ENCODE data around the gene YBEY. TPM values are rescaled to one million over a fixed set of nuclear protein-coding genes. Genes with fewer than 3 reads are reported as not detected.
A peak's percentile ranks its signal among the peaks of the same experiment; 100 is the strongest.

The YBEY gene
- total RNA-seq, 1 donor from 2014 or later = 18.3 TPM

DNA sequence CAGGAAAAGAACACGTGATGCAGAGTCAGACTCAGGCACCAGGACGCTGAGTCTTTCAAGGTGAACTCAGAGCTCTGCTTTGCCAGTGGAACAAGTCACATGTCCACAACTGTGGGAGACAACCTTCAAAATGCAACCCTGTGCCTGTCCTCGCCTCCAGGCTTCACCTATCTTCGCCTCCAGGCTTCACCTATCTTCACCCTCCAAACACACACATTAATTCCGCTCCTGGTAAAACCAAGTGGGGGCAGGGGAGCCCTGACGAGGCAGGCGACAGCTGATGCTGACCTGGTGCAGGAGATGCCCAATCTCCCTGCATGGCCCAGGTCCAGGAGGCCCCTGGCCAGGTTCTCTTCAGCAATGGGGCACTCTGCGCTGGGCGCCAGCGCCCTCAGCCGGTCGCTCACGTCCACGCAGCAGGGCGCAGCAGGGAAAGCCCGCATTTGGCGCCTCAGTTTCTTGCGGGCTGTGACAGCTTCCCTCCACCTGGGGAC, 29.6 kb upstream of the YBEY start:
- ATAC-seq (peak; percentile 89), DNase-seq (peak; percentile 85)
- intact Hi-C loops (cut with micrococcal nuclease) = no loop called here

DNA sequence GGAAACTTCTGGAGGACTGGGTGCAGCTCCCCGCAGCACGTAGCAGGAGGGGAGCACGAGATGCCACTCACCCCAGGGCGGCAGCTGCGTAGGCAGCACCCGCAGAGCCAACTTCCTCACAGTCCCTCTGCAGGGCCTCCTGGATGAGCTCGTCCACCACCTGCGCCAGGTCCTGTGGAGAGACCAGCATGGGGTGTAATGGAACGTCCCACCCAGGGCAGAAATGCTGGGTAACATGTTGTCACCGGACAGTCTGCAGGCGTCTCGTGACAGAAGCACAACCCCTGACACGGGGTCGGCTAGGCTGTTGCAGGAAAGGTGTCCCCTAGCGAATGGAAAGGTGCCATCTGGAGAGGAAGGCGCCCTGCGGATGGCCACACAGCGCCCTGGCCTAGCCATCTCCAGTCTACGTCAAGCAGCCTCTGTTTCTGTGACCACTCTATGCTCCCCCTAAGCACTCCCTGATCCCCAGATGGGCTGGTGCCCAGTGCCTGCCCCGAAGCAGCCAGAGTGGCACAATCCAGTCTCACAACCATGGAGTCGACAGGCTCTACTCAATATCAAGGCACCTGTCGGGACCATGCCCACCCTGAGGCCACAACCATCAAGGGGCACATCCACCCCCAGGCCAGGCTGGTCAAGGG, 22.0 kb upstream of the YBEY start:
- no peak for DNase-seq
- intact Hi-C loops (cut with micrococcal nuclease) = no loop called here
- ATAC-seq = peak; percentile 8

DNA sequence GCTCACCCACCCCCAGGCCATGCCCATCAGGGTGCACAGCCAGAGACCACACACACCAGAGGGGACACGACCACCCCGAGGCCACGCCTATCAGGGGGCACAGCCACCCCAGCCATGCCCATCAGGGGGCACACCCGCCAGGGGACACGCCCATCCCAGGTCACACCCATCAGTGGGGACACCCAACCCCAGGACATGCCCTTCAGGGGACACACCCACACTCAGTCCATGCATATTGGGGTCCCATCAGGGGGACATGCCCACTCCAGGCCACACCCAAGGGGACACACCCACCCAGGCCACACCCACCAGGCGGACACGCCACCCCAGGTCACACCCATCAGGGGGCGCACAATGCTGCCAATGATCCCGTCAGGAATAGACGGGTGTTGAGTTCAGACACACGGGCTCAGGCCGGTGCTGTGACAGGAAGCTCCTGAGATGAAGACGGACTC, 21.4 kb upstream of the YBEY start:
- ATAC-seq (peak; percentile 12), DNase-seq (no peak)
- intact Hi-C loops (cut with micrococcal nuclease) = no loop called here

DNA sequence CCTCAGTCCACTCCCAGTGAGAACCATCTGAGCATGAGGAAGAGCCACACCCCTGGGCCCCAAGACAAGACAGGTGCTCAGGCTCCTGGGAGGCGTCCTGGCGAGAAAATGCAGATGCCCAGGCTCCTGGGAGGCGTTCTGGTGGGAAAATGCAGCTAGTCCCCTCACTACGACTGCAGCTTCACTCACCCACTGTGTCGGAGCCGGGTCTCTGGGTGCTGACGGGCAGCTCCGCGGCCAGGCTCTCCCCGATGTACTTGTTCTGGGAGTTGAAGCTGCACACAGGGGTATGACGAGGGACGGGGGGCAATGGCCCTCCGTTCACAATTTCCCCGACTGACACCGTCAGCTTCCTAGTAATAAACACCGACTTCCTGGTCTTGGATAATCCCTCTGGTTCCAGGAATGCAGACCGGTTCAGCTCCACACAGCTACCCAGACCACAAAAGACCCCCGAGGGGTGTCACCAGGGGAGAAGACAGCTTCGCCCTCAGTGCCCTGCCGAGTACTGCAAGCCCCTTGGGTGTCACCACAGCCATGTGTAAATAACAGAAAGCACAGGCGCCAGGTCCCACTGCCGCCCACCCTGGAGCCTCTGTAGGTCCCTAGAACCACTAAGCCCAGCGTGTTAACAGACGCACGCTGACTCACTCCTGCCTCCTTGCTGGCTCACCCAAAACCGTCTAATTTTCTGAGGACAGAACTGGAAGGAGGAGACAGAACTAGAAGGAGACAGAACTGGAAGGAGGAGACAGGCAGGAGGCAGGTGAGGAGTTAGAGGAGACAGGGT, 20.2 kb upstream of the YBEY start:
- no peak for ATAC-seq
- no peak for DNase-seq
- intact Hi-C loops (cut with micrococcal nuclease) = no loop called here

DNA sequence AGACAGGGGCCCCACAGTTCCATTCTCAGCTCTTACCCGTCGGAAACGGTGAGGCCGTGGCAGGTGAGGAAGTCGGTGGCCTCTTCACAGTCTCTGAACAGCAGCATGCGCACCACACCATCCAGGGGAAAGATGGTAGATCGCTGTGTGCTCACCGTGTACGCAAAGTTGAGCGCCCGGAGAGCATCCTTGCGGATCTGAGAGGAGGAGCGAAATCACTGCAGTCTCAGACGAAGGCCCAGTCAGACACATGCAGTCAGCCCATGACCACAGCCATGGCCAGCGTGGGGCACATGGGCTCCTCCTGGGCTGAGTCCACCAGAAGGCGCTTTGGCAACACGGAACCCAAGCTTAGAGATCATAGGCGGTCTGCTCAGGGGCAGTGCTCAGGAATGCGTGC, 19.2 kb upstream of the YBEY start:
- ATAC-seq (no peak), DNase-seq (no peak)
- intact Hi-C loops (cut with micrococcal nuclease) = no loop called here

DNA sequence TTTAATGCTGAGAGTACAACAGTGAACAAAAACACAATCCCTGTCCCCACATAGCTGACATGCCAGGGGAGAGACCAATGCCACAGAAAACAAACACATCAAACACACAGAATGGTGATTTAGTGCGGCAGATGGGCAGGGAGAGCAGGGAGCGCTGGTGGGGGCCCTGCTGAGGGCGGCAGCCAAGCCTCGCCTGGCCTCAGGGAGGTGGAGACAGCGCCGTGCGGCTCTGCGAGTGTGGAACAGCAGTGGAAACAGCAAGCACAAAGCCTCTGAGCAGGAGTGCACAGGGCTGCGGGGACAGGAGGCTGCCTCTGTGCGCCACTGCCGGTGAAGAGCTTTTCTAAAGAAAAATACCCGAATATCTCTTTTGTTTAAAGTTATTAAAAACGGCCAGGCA, 17.8 kb upstream of the YBEY start:
- intact Hi-C loops (cut with micrococcal nuclease) = no loop called here
- no peak for ATAC-seq
- no peak for DNase-seq

DNA sequence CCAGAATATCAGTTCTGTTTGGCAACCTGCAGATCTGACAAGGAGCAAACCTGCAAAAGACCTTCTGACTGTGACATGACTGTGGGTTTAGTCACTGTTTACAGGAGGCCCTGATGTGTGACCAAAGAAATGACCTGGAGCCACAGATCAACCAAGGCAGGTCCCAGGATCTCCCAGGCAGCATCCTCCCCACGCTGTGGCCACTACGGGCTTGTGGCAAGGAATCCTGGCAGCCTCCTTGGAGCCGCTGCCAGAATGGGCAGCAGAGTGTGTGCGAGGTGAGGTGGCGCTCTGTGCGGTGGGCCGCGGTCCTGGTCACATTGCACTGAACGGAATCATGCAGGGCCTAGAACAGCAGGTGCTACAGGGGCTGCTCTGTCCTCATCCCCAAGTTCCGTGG, 16.7 kb upstream of the YBEY start:
- intact Hi-C loops (cut with micrococcal nuclease) = no loop called here
- DNase-seq = no peak
- ATAC-seq = no peak

DNA sequence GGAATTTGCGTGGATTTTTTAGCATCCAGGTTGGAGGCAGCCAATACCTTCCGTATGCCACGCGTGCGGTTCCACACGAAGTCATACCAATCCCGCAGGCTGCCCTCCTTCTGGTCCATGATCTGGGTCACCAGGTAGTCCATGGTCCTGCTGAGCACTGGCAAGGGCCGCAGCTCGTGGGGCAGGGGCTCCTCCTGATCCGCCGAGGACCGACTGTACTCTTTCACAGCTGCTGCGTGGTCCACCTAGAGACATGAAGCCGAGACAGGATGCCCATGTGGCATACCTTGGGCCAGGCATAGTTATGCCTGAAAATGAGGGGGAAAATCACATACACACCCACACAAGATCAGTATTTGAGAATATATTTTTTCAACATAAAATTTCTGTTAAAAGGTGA, 12.8 kb upstream of the YBEY start:
- intact Hi-C loops (cut with micrococcal nuclease) = no loop called here
- DNase-seq (no peak), ATAC-seq (no peak)

DNA sequence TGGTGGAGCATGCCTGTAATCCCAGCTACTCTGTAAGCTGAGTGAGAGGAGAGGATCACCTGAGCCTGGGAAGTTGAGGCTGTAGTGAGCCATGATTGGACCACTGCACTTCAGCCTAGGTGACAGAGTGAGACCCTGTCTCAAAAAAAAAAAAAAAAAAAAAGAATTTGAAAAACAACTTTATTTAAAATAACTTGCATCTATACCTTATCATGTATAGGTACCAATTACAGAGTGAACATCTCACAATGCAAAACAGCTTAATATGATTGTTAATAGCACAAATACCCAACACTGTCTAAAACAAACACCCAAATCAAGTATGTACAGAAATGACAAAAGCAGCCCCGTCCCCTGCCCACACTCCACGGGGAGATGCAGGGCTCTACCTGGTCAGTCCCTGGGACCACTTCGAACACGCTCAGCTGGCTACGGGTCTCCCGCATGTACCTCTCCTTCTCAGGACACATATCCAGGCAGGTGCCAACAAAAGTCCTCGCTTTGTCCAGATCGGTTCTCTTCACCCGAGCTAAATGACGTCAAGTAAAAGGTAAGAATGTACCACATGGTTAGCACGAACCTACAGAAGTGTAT, 11.2 kb upstream of the YBEY start:
- DNase-seq (no peak), ATAC-seq (no peak)
- intact Hi-C loops (cut with micrococcal nuclease) = no loop called here

DNA sequence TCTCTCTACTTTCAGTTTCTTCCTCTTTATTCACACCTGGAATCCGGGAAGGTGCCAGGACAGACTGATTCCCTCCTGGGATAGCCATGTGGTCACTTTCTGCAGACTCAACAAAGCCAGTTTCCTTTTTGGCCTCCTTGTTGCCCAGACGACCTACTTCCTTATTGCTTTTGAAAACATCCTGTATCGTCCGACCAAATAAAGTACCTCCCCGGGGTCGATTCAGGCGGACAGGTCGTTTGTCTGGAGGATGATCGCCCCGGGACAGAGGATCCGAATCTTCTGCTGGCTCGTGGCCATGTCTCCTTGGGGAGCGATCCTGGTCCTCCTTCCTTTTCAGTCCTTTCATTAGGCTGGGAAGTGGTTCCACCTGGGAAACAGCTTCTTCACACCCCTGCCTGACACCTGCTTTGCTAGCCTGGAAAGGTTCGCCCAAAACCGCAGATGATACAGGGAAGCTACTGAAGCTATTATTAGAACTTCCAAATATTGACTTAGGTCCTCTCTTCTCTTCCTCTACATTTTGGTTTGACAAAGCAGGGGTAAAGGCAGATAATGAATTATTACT, 2.0 kb upstream of the YBEY start:
- intact Hi-C loops (cut with micrococcal nuclease) = no loop called here
- ATAC-seq = no peak
- DNase-seq = no peak

DNA sequence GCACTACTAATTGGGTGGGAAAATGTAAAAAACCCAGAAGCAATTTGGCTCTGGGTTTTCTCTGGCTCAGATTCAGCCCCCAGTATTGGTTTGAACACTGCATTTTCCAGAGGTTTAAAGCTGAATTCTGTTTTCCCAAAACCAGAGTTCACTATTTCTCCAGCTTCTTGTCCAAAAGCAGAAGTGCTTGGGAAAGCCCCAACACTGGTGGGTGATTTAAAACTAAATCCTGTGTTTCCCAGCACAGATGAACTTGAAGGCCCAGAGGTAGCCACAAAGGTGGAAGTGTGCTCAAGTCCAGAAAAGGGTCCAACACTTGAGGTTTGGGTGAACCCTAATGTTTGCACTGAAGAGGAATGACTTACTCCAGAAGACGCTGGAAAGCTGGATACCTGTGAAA, 1.4 kb upstream of the YBEY start:
- intact Hi-C loops (cut with micrococcal nuclease) = no loop called here
- DNase-seq = no peak
- ATAC-seq = no peak

DNA sequence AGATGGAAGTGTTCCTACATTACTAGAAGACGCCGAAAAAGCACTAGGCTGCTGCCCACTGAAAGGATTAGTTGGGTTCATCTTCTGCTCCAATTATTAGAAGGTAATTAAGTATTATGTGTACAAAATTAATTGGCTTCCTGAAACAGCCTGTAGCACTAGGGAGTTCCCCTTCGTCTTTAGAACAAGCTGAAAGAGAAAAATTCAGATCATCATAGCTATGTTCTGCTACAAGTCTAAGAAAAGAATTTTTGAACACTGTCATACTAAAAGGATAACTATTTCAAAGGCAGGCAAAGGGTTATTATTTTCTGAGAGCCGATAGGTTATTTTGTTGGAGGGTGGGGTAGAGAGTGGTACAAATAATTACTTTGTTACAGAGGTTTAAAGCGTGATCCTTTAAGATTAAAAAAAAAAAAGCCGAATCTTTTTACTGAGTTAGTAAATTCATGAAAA, 908 bp upstream of the YBEY start, which contains the start of gene MCM3AP:
Gene MCM3AP (minus strand): TSS at position 406 of the 456 bp plus-strand sequence. CDS start 325 bp downstream, at position 81.
- no peak for DNase-seq
- no peak for ATAC-seq
- intact Hi-C loops (cut with micrococcal nuclease) = no loop called here

DNA sequence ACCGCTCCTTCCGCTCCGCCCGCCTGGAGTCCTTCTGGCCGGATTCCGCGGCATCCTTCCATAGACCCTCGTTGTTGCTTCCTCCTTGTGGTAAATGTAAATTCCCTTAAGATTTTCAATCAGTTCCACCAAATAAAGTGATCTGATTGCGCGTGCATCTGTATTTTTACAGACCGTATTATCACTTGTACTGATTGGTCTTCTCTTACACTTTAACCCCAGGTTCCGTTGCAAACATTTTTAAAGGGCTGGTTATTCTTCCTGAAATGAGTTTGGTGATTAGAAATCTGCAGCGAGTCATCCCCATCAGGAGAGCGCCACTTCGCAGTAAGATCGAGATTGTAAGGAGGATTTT, 483 bp downstream of the YBEY start:
- intact Hi-C loops (cut with micrococcal nuclease) = no loop called here
- no peak for DNase-seq
- ATAC-seq = no peak

DNA sequence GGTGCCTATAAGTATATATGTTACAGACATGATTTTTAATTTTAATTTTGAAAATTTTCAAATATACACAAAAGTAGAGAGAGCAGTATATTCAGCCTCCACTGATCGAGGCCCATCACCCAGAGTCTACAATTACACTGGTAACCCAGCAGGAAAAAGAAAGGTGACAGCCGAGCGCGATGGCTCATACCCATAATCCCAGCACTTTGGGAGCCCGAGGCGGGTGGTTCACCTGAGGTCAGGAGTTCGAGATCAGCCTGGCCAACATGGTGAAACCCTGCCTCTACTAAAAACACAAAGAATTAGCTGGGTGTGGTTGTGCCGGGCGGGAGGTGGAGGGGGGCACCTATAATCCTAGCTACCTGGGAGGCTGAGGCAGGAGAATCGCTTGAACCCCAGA, 1.4 kb downstream of the YBEY start:
- intact Hi-C loops (cut with micrococcal nuclease) = no loop called here
- DNase-seq (no peak), ATAC-seq (no peak)

DNA sequence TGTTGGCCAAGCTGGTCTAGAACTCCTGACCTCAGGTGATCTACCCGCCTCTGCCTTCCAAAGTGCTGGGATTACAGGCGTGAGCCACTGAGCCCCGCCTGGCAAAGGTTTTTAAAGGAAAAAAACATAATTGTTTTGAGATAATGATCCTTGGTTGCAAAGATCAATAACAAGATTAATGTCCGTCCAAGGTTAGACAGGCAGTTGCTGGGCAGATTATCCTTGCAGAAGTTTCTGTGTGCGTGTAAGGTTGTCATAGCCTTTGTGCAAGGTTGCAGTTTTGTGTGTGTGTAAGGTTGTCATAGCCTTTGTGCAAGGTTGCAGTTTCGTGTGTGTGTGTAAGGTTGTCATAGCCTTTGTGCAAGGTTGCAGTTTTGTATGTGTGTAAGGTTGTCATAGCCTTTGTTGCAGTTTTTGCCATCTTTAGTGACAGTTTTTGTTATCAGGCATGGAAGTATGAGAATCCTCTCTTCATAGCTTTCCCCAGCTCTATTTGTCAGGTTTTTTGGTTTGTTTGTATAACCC, 3.6 kb downstream of the YBEY start:
- ATAC-seq = no peak
- intact Hi-C loops (cut with micrococcal nuclease) = no loop called here
- DNase-seq = no peak

DNA sequence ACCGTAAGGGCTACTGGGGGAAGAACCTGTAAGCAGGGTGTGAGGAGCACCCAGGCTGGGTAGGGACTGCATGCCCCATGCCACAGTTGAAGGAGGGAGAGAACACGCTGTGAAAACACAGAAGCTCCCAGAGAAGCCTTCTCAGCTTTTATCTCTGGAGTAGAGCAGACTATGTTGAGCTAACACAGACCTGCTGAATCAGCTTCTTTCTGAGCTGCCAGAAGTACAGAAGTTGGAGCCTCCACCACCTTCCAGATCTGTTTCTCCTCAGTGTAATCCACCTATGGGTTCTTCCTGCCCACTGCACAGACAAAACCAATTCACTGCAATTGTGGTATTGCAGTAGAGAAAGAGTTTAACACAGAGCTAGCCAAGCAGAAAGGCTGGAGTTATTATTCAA, 5.4 kb downstream of the YBEY start:
- no peak for DNase-seq
- intact Hi-C loops (cut with micrococcal nuclease) = no loop called here
- no peak for ATAC-seq

DNA sequence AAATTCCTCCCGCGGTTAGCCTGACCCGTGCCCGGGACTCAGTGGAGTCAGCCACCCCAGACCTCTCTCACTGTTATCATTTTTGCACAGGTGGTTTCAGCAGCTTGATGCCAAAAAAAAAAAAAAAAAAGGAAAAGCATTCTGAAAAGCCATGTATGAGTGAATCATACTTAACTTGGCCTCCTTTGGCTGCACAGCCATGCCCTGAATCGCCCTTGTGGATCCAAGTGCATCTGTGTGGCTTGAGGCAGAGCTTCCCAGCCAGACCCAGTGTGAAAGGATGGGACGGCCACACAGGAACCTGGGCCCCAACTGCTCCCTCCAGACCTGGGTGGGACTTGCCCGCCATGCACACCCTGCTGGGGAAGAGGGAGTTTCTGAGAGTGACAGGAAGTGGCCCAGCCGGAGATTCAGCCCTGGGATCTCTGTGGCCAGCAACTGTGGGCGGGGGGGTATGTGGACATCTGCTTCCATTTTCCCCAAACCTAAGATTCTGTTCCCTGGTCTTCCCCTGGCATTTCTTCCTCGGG, 8.6 kb downstream of the YBEY start:
- ATAC-seq (no peak), DNase-seq (no peak)
- intact Hi-C loops (cut with micrococcal nuclease) = no loop called here

DNA sequence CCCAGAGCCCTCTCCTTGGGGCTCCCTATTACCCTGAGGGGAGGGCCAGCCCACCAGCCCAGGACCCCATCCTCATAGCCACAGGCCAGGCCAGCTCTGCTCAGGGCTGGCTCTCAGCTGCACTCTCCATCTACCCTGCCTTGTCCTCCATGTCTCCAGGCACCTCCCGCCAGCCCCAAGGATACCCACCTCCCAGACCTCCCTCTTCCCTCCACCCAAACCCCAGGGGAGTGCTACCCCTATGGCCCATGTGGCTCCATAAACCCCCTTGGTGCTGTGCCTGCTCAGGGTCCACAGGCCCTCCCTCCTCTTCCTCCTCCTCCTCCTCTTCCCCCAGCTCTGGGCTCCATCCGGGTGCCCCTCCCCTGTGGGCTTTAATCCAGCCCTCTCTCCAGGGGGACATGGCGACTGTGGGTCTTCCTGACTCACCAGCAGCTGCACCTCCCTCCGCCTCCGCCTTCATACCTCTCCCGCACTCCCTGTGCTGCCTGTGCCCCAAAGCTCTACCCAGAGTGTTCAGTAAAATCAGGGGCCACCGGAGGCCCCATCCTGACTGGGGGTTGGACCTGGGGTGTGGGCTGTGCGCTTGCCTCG, 9.1 kb downstream of the YBEY start:
- DNase-seq (peak; percentile 50), ATAC-seq (peak; percentile 41)
- intact Hi-C loops (cut with micrococcal nuclease) = no loop called here

Measured in left ventricle myocardium superior (tissue), 1 donor.